Stromal cell of bone marrow (primary cell): ENCODE results near the gene MAMDC2.

Experiments
- DNase-seq: peaks from one replicate; pipeline ENCODE4 v3.0.0-alpha.2; 2012; ENCODE audit warnings: low read depth

MAMDC2 gene

GRCh38 chr9:70064496-70064895 lies 20.8 kb downstream of the MAMDC2 start:
- DNase-seq, result no peak

- DNase-seq, result no peak
Measured at GRCh38 chr9:70065572-70065971, 21.9 kb downstream of the MAMDC2 start.

GRCh38 chr9:70066418-70066817 lies 22.8 kb downstream of the MAMDC2 start:
- DNase-seq, result no peak

GRCh38 chr9:70066874-70067273 lies 23.2 kb downstream of the MAMDC2 start:
- no peak for DNase-seq

GRCh38 chr9:70069704-70070103 lies 26.1 kb downstream of the MAMDC2 start:
- DNase-seq, result no peak

- DNase-seq, result no peak
Measured at GRCh38 chr9:70073193-70073592, 29.5 kb downstream of the MAMDC2 start.

- DNase-seq, result no peak
Measured at GRCh38 chr9:70073756-70074155, 30.1 kb downstream of the MAMDC2 start.

- no peak for DNase-seq
Measured at GRCh38 chr9:70076678-70077077, 33.0 kb downstream of the MAMDC2 start.

GRCh38 chr9:70079417-70080037 lies 35.9 kb downstream of the MAMDC2 start:
- no peak for DNase-seq

GRCh38 chr9:70080481-70081119 lies 37.0 kb downstream of the MAMDC2 start:
- peak; percentile 81 for DNase-seq

- peak; percentile 74 for DNase-seq
Measured at GRCh38 chr9:70081120-70081495, 37.5 kb downstream of the MAMDC2 start.

- DNase-seq, result no peak
Measured at GRCh38 chr9:70083429-70083828, 39.8 kb downstream of the MAMDC2 start.

- no peak for DNase-seq
Measured at GRCh38 chr9:70085241-70085640, 41.6 kb downstream of the MAMDC2 start.

GRCh38 chr9:70091103-70091502 lies 47.5 kb downstream of the MAMDC2 start:
- no peak for DNase-seq

GRCh38 chr9:70091572-70091971 lies 47.9 kb downstream of the MAMDC2 start:
- DNase-seq, result no peak

GRCh38 chr9:70092190-70092589 lies 48.5 kb downstream of the MAMDC2 start:
- no peak for DNase-seq

- DNase-seq, result no peak
Measured at GRCh38 chr9:70093095-70093494, 49.4 kb downstream of the MAMDC2 start.

GRCh38 chr9:70093944-70094343 lies 50.3 kb downstream of the MAMDC2 start:
- peak; percentile 36 for DNase-seq

GRCh38 chr9:70094747-70095146 lies 51.1 kb downstream of the MAMDC2 start:
- DNase-seq, result no peak

- no peak for DNase-seq
Measured at GRCh38 chr9:70097187-70097586, 53.5 kb downstream of the MAMDC2 start.

GRCh38 chr9:70100362-70100761 lies 56.7 kb downstream of the MAMDC2 start:
- no peak for DNase-seq

GRCh38 chr9:70101265-70101664 lies 57.6 kb downstream of the MAMDC2 start:
- no peak for DNase-seq

- DNase-seq, result no peak
Measured at GRCh38 chr9:70105147-70105546, 61.5 kb downstream of the MAMDC2 start.

- DNase-seq, result no peak
Measured at GRCh38 chr9:70106571-70106970, 62.9 kb downstream of the MAMDC2 start.
